H9 (cell line): Measurements from ENCODE around the gene SEC62. TPM values are rescaled to one million over a fixed set of nuclear protein-coding genes. Genes with fewer than 3 reads are reported as not detected.

Source experiments
- DNase-seq: peaks from one replicate; pipeline ENCODE4 v3.0.0-alpha.2; 2017
- H2AFZ ChIP-seq: one replicate; pipeline ENCODE4 v1.6.1; 2013; ENCODE audit warnings: mild to moderate bottlenecking, low read length, control low read depth, moderate library complexity
- H2AK5ac ChIP-seq: 2 replicates; pipeline ENCODE4 v1.6.1; 2013; ENCODE audit warnings: low read length, control low read depth, mixed read lengths; ENCODE audit not compliant: insufficient read length
- H2BK120ac ChIP-seq: one replicate; pipeline ENCODE4 v1.6.1; 2013; ENCODE audit warnings: low read depth, mild to moderate bottlenecking, low read length, control low read depth, inconsistent platforms; ENCODE audit not compliant: poor library complexity, severe bottlenecking
- H2BK12ac ChIP-seq: 2 replicates; pipeline ENCODE4 v1.6.1; 2013; ENCODE audit warnings: low read length, control low read depth, mixed read lengths, low read depth; ENCODE audit not compliant: insufficient read length
- H2BK15ac ChIP-seq: 2 replicates; pipeline ENCODE4 v1.6.1; 2013; ENCODE audit warnings: low read depth, low read length, control low read depth
- H2BK20ac ChIP-seq: one replicate; pipeline ENCODE4 v1.6.1; 2013; ENCODE audit warnings: low read depth, mild to moderate bottlenecking, low read length, control low read depth, inconsistent platforms; ENCODE audit not compliant: poor library complexity, severe bottlenecking
- H2BK5ac ChIP-seq: 2 replicates; pipeline ENCODE4 v1.6.1; 2013; ENCODE audit warnings: low read length, control low read depth, mixed read lengths; ENCODE audit not compliant: insufficient read length
- H3K14ac ChIP-seq: 2 replicates; pipeline ENCODE4 v1.6.1; 2013; ENCODE audit warnings: low read length, control low read depth; ENCODE audit not compliant: insufficient read depth
- H3K18ac ChIP-seq: 2 replicates; pipeline ENCODE4 v1.6.1; 2013; ENCODE audit warnings: low read depth, mild to moderate bottlenecking, mixed read lengths, low read length, control low read depth; ENCODE audit not compliant: insufficient read length
- H3K23ac ChIP-seq: 2 replicates; pipeline ENCODE4 v1.6.1; 2013; ENCODE audit warnings: low read length, control low read depth, mixed read lengths, low read depth; ENCODE audit not compliant: insufficient read length
- H3K23me2 ChIP-seq: 2 replicates; pipeline ENCODE4 v1.6.1; 2013; ENCODE audit warnings: low read depth, mild to moderate bottlenecking, mixed read lengths, low read length, control low read depth; ENCODE audit not compliant: insufficient read length, poor library complexity, severe bottlenecking
- H3K27ac ChIP-seq: 2 replicates; pipeline ENCODE4 v1.5.1; 2013; ENCODE audit warnings: low read length, control low read depth, mixed read lengths, low read depth; ENCODE audit not compliant: insufficient read length
- H3K27me3 ChIP-seq: 2 replicates; pipeline ENCODE4 v1.6.1; 2013; ENCODE audit warnings: low read length, control low read depth, inconsistent platforms; ENCODE audit not compliant: insufficient read depth
- H3K4ac ChIP-seq: 2 replicates; pipeline ENCODE4 v1.6.1; 2013; ENCODE audit warnings: low read depth, mild to moderate bottlenecking, control low read depth, inconsistent platforms, low read length, moderate library complexity
- H3K4me1 ChIP-seq: 2 replicates; pipeline ENCODE4 v1.6.1; 2013; ENCODE audit warnings: low read length, control low read depth, inconsistent platforms; ENCODE audit not compliant: insufficient read depth
- H3K4me2 ChIP-seq: 2 replicates; pipeline ENCODE4 v1.6.1; 2013; ENCODE audit warnings: low read length, control low read depth, mixed read lengths; ENCODE audit not compliant: insufficient read length, insufficient read depth
- H3K56ac ChIP-seq: 2 replicates; pipeline ENCODE4 v1.6.1; 2013; ENCODE audit warnings: low read depth, mild to moderate bottlenecking, mixed read lengths, low read length, control low read depth; ENCODE audit not compliant: insufficient read length
- H3K79me1 ChIP-seq: 2 replicates; pipeline ENCODE4 v1.6.1; 2013; ENCODE audit warnings: low read depth, mild to moderate bottlenecking, moderate library complexity, low read length, control low read depth, inconsistent platforms; ENCODE audit not compliant: insufficient read depth, poor library complexity, severe bottlenecking
- H3K79me2 ChIP-seq: 2 replicates; pipeline ENCODE4 v1.6.1; 2013; ENCODE audit warnings: low read length, control low read depth, inconsistent platforms; ENCODE audit not compliant: insufficient read depth
- H3K9ac ChIP-seq: 2 replicates; pipeline ENCODE4 v1.6.1; 2013; ENCODE audit warnings: low read length, control low read depth, mixed read lengths; ENCODE audit not compliant: insufficient read length; ENCODE audit errors: extremely low read depth
- H3K9me3 ChIP-seq: one replicate; pipeline ENCODE4 v1.6.1; 2013; ENCODE audit warnings: low read depth, low read length, inconsistent platforms; ENCODE audit not compliant: control insufficient read depth
- H3T11ph ChIP-seq: one replicate; pipeline ENCODE4 v1.6.1; 2013; ENCODE audit warnings: mild to moderate bottlenecking, low read length, control low read depth, inconsistent platforms
- H4K20me1 ChIP-seq: one replicate; pipeline ENCODE4 v1.6.1; 2013; ENCODE audit not compliant: control insufficient read depth, insufficient read length, insufficient read depth
- H4K5ac ChIP-seq: 2 replicates; pipeline ENCODE4 v1.6.1; 2013; ENCODE audit warnings: low read depth, mild to moderate bottlenecking, mixed read lengths, low read length, control low read depth; ENCODE audit not compliant: insufficient read length
- H4K8ac ChIP-seq: replicated peaks from 2 replicates; pipeline ENCODE4 v1.6.1; 2013; ENCODE audit warnings: low read length, control low read depth, mixed read lengths, low read depth; ENCODE audit not compliant: insufficient read length
- H4K91ac ChIP-seq: 2 replicates; pipeline ENCODE4 v1.6.1; 2013; ENCODE audit warnings: low read depth, mild to moderate bottlenecking, moderate library complexity, mixed read lengths, low read length, control low read depth; ENCODE audit not compliant: insufficient read length
- H3K27ac Mint-ChIP-seq, 3 experiments: 2 replicates in 2 of 3; 3 replicates in 1 of 3; pipeline ENCODE4 v1.8.0; 2020 to 2021; ENCODE audit warnings: mixed read lengths in 3 of 3, mild to moderate bottlenecking in 1 of 3, moderate library complexity in 1 of 3
- H3K27me3 Mint-ChIP-seq: 2 replicates; pipeline ENCODE4 v1.8.0; 2021; ENCODE audit warnings: low read depth, mild to moderate bottlenecking, moderate library complexity, mixed read lengths
- H3K36me3 Mint-ChIP-seq, 3 experiments: 2 replicates in 2 of 3; 3 replicates in 1 of 3; pipeline ENCODE4 v1.8.0; 2020 to 2021; ENCODE audit warnings: low read depth in 3 of 3, mixed read lengths in 3 of 3; ENCODE audit not compliant: insufficient read depth in 1 of 3
- H3K4me1 Mint-ChIP-seq, 2 experiments: 2 replicates each; pipeline ENCODE4 v1.8.0; 2020; ENCODE audit warnings: mixed read lengths in 2 of 2
- H3K4me3 Mint-ChIP-seq, 2 experiments: 2 replicates in 1 of 2; 3 replicates in 1 of 2; pipeline ENCODE4 v1.8.0; 2020 to 2021; ENCODE audit warnings: mild to moderate bottlenecking in 2 of 2, mixed read lengths in 2 of 2, moderate library complexity in 1 of 2
- H3K9me3 Mint-ChIP-seq, 2 experiments: 2 replicates in 1 of 2; 3 replicates in 1 of 2; pipeline ENCODE4 v1.8.0; 2020; ENCODE audit warnings: mild to moderate bottlenecking in 2 of 2, mixed read lengths in 2 of 2, moderate library complexity in 1 of 2
- CTCF ChIP-seq: fragments of 200-600 bp; sonication (generic); conservative IDR thresholded peaks from 3 replicates; pipeline ENCODE4 v1.8.0; 2021; ENCODE audit warnings: antibody characterized with exemption, mild to moderate bottlenecking
- WGBS: extraction: QIAGEN DNeasy Blood & Tissue Kit; methylation state at CpG from one replicate; pipeline ENCODE4 v1.1.7; 2013; ENCODE audit warnings: missing lambda C conversion rate, low lambda C conversion rate, mixed read lengths; ENCODE audit not compliant: insufficient read length; ENCODE audit errors: extremely low coverage; 5-methylcytosine and 5-hydroxymethylcytosine counted together
- total RNA-seq: library from RNA; stranded (reverse); gene quantifications from 2 replicates; pipeline ENCODE4 v1.2.1, GENCODE V29; 2021

Gene SEC62
- total RNA-seq, 1 experiment from 2014 or later = 98.7 TPM

- Histone ChIP-seq H3K4ac (no peak overlapping the region), H2BK5ac (no peak overlapping the region), H2BK120ac (no peak overlapping the region), H4K20me1 (no peaks in the 10 kb centered on the region), H3K56ac (no peak overlapping the region), H2AK5ac (no peak overlapping the region), H3K18ac (no peak overlapping the region), H3K4me2 (no peak overlapping the region), H3K79me1 (no peaks in the 10 kb centered on the region), H3K14ac (no peak overlapping the region), H3K27ac (no peak overlapping the region), H2AFZ (no peak overlapping the region), H3K4me1 (no peaks in the 10 kb centered on the region), H3K27me3 (no peaks in the 10 kb centered on the region), H2BK12ac (no peak overlapping the region), H2BK15ac (no peak overlapping the region), H2BK20ac (no peak overlapping the region), H3K9ac (no peak overlapping the region), H3K9me3 (no peaks in the 10 kb centered on the region), H3K23ac (no peak overlapping the region), H3K23me2 (no peaks in the 10 kb centered on the region), H4K5ac (no peak overlapping the region), H3K79me2 (no peaks in the 10 kb centered on the region), H3T11ph (no peak overlapping the region), H4K8ac (no peak overlapping the region), H4K91ac (no peak overlapping the region)
- H3K27me3 Mint-ChIP-seq = peaks cover 3% of the 10 kb centered on the region; the same call in 1 of the 2 replicates
- WGBS = no CpG with 5 or more reads among the region's 1 CpG
- no peaks in the 10 kb centered on the region; a peak in 2 of 7 replicates for H3K36me3 Mint-ChIP-seq
- H3K27ac Mint-ChIP-seq = no peak overlapping the region
- TF ChIP-seq CTCF = no peak
- peaks cover under 1 to 8% of the 10 kb centered on the region in 2 experiments; a peak in 3 of 4 replicates for H3K4me1 Mint-ChIP-seq
- DNase-seq = no peak
- peaks cover 0 to 3% of the 10 kb centered on the region in 2 experiments; a peak in 1 of 5 replicates for H3K9me3 Mint-ChIP-seq
- no peak overlapping the region for H3K4me3 Mint-ChIP-seq
Observed at GRCh38 chr3:169939320-169939719, 27.3 kb upstream of the SEC62 start.
